VCaP (cell line): ENCODE data around the gene CZIB.

ENCODE experiments used
- H3K27ac ChIP-seq: fragments of 450-650 bp; 2 replicates; pipeline ENCODE4 v1.5.1; 2017
- CTCF ChIP-seq: fragments of 450-650 bp; conservative IDR thresholded peaks from 2 replicates; pipeline ENCODE4 v1.5.1; 2017; ENCODE audit warnings: mild to moderate bottlenecking, moderate library complexity

Gene CZIB

GRCh38 chr1:53260631-53261247 lies 40.3 kb upstream of the CZIB start:
- no peak overlapping the region for H3K27ac ChIP-seq
- TF ChIP-seq CTCF = no peak

- no peak for TF ChIP-seq CTCF
- no peak overlapping the region for H3K27ac ChIP-seq
Observed at GRCh38 chr1:53259932-53260331, 39.5 kb upstream of the CZIB start.

GRCh38 chr1:53258216-53258615 lies 37.8 kb upstream of the CZIB start:
- TF ChIP-seq CTCF = no peak

GRCh38 chr1:53257454-53258081 lies 37.1 kb upstream of the CZIB start:
- TF ChIP-seq CTCF = no peak
- H3K27ac ChIP-seq = peak overlapping the region; percentile 36

More at GRCh38 chr1:53258216-53258615, 37.8 kb upstream of the CZIB start:
- H3K27ac ChIP-seq = peak overlapping the region; percentile 36

- TF ChIP-seq CTCF = no peak
- peak overlapping the region; percentile 36 for H3K27ac ChIP-seq
Observed at GRCh38 chr1:53256511-53257453, 36.3 kb upstream of the CZIB start.

- H3K27ac ChIP-seq = no peak overlapping the region
- TF ChIP-seq CTCF = no peak
Observed at GRCh38 chr1:53255031-53255430, 34.6 kb upstream of the CZIB start.

- H3K27ac ChIP-seq = no peak overlapping the region
- no peak for TF ChIP-seq CTCF
Observed at GRCh38 chr1:53254011-53254640, 33.7 kb upstream of the CZIB start.
